ENCODE data around the gene ABCA7. TPM values are rescaled to one million over a fixed set of nuclear protein-coding genes. Genes with fewer than 3 reads are reported as not detected.
A peak's percentile ranks its signal among the peaks of the same experiment; 100 is the strongest.

ABCA7 gene
- total and polyA plus RNA-seq, 2 of the 8 experiments (the other 6 are each of a cell fraction or from before 2014, with no cell fraction given) = 10.4 to 25.6 TPM

DNA sequence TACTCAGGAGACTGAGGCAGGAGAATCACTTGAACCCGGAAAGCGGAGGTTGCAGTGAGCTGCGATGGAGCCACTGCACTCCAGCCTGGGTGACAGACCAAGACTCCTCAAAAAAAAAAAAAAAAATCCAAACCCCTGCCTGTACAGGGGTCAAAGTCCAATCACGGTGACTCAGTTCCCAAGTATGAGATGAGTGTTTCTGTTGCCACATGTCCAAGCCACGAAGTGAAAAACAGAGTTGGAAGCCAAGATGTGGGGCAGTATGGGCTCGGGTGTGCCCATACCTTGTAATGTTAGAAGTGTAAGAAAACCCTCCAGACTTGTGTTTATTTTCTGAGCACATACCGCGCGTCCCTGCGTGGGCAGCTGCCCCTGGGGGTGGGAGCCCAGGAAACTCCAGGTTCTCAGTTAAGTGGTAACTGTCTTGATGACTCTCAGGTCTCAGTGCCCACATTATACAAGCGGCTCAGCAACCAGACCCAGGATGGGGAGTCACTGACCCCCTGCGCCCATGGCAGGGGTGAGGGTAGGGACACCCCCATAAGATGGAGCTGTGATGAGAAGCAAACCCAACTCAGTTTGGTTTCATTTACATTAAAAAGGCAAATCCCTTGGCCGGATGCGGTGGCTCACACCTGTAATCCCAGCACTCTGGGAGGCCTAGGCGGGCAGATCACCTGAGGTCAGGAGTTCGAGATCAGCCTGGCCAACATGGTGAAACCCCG, 62.7 kb downstream of the ABCA7 start:
- Histone ChIP-seq H3K4me2 (ENCODE audit: insufficient read depth in 1 of 2, low read depth in 2 of 2, low read length in 2 of 2) (no peak overlapping the region), H2AFZ (ENCODE audit: low read length) (no peak overlapping the region), H2BK12ac (ENCODE audit: low read depth, low read length) (0 out of 2 replicates have a peak overlapping the region, but pooled peaks have one; percentile 33), H3K79me2 (ENCODE audit: control insufficient read depth in 1 of 2, insufficient read depth in 2 of 2, low read length in 2 of 2) (no peaks in the 10 kb centered on the region; a peak in 1 of 4 replicates), H3K27ac (ENCODE audit: low read depth, low read length) (no peak overlapping the region), H3K23me2 (ENCODE audit: low read depth, low read length) (peaks cover 7% of the 10 kb centered on the region; the same call in 1 of the 2 replicates), H3K18ac (ENCODE audit: extremely low read depth, low read length) (no peak overlapping the region), H4K5ac (ENCODE audit: insufficient read length, low read depth, low read length) (no peak overlapping the region), H3K4me3 (ENCODE audit: extremely low read depth in 1 of 4, insufficient read depth in 2 of 4, low read depth in 3 of 4, low read length in 4 of 4) (no peak overlapping the region), H3K79me1 (ENCODE audit: low read depth, low read length) (peaks cover 4% of the 10 kb centered on the region), H2BK15ac (ENCODE audit: low read length) (no peak overlapping the region), H3K27me3 (replicated peaks in 1 of 4; ENCODE audit: control insufficient read depth in 3 of 4, extremely low read depth in 1 of 4, insufficient read depth in 3 of 4, low read length in 3 of 4) (0 out of 7 replicates have a peak, but pooled peaks cover 0 to 2% (median 0%) of the 10 kb centered on the region in 4 experiments), H3K36me3 (ENCODE audit: control insufficient read depth in 2 of 4, insufficient read depth in 4 of 4, low read length in 3 of 4) (peaks cover 8 to 19% (median 13%) of the 10 kb centered on the region in 4 experiments; a peak in 6 of 8 replicates), H4K8ac (ENCODE audit: extremely low read depth, insufficient read depth, low read length) (no peak overlapping the region; the same call in 1 of the 2 replicates), H4K20me1 (replicated peaks in 1 of 2; ENCODE audit: control insufficient read depth in 1 of 2, insufficient read depth in 2 of 2, low read length in 2 of 2) (peaks cover 5 to 7% of the 10 kb centered on the region in 2 experiments), H3K9me3 (ENCODE audit: insufficient read depth in 2 of 2, low read depth in 1 of 2, low read length in 1 of 2) (no peaks in the 10 kb centered on the region), H2BK120ac (replicated peaks; ENCODE audit: low read depth, low read length) (no peak overlapping the region), H3K9ac (replicated peaks in 1 of 4; ENCODE audit: extremely low read depth in 1 of 4, low read depth in 3 of 4, low read length in 3 of 4) (no peak overlapping the region), H3K4me1 (replicated peaks in 1 of 4; ENCODE audit: control insufficient read depth in 3 of 4, insufficient read depth in 4 of 4, low read length in 3 of 4) (peaks cover 4 to 21% (median 8%) of the 10 kb centered on the region in 4 experiments), H4K91ac (replicated peaks; ENCODE audit: insufficient read length, low read length) (no peak overlapping the region), H2BK5ac (ENCODE audit: low read depth, low read length) (0 out of 2 replicates have a peak overlapping the region, but pooled peaks have one; percentile 73), H3K56ac (replicated peaks; ENCODE audit: insufficient read length, low read depth, low read length) (no peak overlapping the region), H3K23ac (ENCODE audit: insufficient read length) (no peak overlapping the region), H2AK5ac (ENCODE audit: low read depth, low read length) (no peak overlapping the region), H2BK20ac (ENCODE audit: low read length) (no peak overlapping the region; the same call in 1 of the 2 replicates), H3K14ac (ENCODE audit: insufficient read length) (no peak overlapping the region), H3K4ac (replicated peaks; ENCODE audit: insufficient read length, low read depth, low read length) (peak overlapping the region; percentile 32)
- FAIRE-seq (no peak), DNase-seq (ENCODE audit: low read depth in 1 of 2, low spot score in 2 of 2) (no peak)
- CTCF ChIA-PET (ENCODE audit: partially characterized antibody) = interaction anchor here (0.6 to 3.2 kb wide), 5 partner anchors 11 to 436 kb away, joined by 3 to 11 read pairs (median 3); no protein-coding TSS in a partner anchor
- 93% methylated on average over 17 of the region's 17 CpGs; no CpG with 5 or more reads in 1 of the 2 experiments for WGBS, 2 experiments (ENCODE audit: extremely low coverage in 1 of 2, insufficient coverage in 1 of 2, insufficient read length in 1 of 2, insufficient replicate concordance in 2 of 2, low coverage in 1 of 2, low lambda C conversion rate in 2 of 2, missing lambda C conversion rate in 1 of 2)
- POLR2A ChIA-PET (ENCODE audit: partially characterized antibody) = interaction anchor here (0.6 to 9.8 kb wide), 10 partner anchors 10 to 152 kb away, joined by 3 to 116 read pairs (median 4); partner anchors contain the start of genes ATP5F1D, CBARP and CNN2
- TF ChIP-seq, protein P1, sequence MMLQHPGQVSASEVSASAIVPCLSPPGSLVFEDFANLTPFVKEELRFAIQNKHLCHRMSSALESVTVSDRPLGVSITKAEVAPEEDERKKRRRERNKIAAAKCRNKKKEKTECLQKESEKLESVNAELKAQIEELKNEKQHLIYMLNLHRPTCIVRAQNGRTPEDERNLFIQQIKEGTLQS (IDR thresholded peaks at IDR 0.05; ENCODE audit: insufficient read depth, low read depth, low read length) = no peak
- no peak for TF ChIP-seq FOSL1 (IDR thresholded peaks at IDR 0.05; ENCODE audit: insufficient read depth, low read depth, low read length)
- no peak for TF ChIP-seq RNF2 (IDR thresholded peaks at IDR 0.05; ENCODE audit: borderline replicate concordance, low read depth, low read length, missing control alignments, poor library complexity, severe bottlenecking)
- no peak for TF ChIP-seq POU5F1 (IDR thresholded peaks at IDR 0.05; ENCODE audit: low read depth, low read length)
- TF ChIP-seq SRF (IDR thresholded peaks at IDR 0.05; ENCODE audit: low read depth, low read length) = no peak
- TF ChIP-seq BCL11A (IDR thresholded peaks at IDR 0.05; ENCODE audit: low read depth in 2 of 2, low read length in 2 of 2) = no peak
